RWPE2 (cell line): ENCODE data around the gene DSG3.

Experiments
- ATAC-seq: fragments of 200-7000 bp; cut with Tn5 transposase; 3 replicates; pipeline ENCODE4 v1.9.1; 2021; ENCODE audit warnings: low read depth
- DNase-seq: peaks from one replicate; pipeline ENCODE4 v3.0.0-alpha.2; 2020; ENCODE audit warnings: low spot score
- H3K27ac ChIP-seq: fragments of 450-650 bp; 2 replicates; pipeline ENCODE4 v1.5.1; 2017; ENCODE audit warnings: mild to moderate bottlenecking; ENCODE audit not compliant: poor library complexity, severe bottlenecking
- H3K27me3 ChIP-seq: fragments of 250-450 bp; sonication (Bioruptor Pico); 2 replicates; pipeline ENCODE4 v1.5.1; 2021; ENCODE audit warnings: mild to moderate bottlenecking, moderate library complexity; ENCODE audit not compliant: insufficient read depth, poor library complexity, severe bottlenecking
- H3K36me3 ChIP-seq: fragments of 250-450 bp; sonication (Bioruptor Pico); 2 replicates; pipeline ENCODE4 v1.5.1; 2020; ENCODE audit warnings: low read depth, mild to moderate bottlenecking, moderate library complexity
- H3K4me1 ChIP-seq: fragments of 250-450 bp; sonication (Bioruptor Pico); 2 replicates; pipeline ENCODE4 v1.5.1; 2021; ENCODE audit warnings: mild to moderate bottlenecking, moderate library complexity; ENCODE audit not compliant: insufficient read depth, poor library complexity, severe bottlenecking
- H3K4me3 ChIP-seq: fragments of 250-450 bp; sonication (Bioruptor Pico); 2 replicates; pipeline ENCODE4 v1.5.1; 2021; ENCODE audit warnings: mild to moderate bottlenecking, moderate library complexity; ENCODE audit not compliant: severe bottlenecking
- H3K9me3 ChIP-seq: fragments of 250-450 bp; sonication (Bioruptor Pico); 2 replicates; pipeline ENCODE4 v1.5.1; 2021; ENCODE audit warnings: mild to moderate bottlenecking, moderate library complexity; ENCODE audit not compliant: severe bottlenecking
- CTCF ChIP-seq: fragments of 450-650 bp; IDR thresholded peaks from one replicate; pipeline ENCODE4 v1.5.1; 2017; ENCODE audit warnings: mild to moderate bottlenecking, moderate library complexity; ENCODE audit not compliant: poor library complexity, severe bottlenecking

The DSG3 gene

GRCh38 chr18:31413137-31413536 is 34.4 kb upstream of the DSG3 start:
- Histone ChIP-seq H3K27me3 (no peaks in the 10 kb centered on the region), H3K9me3 (no peaks in the 10 kb centered on the region), H3K4me3 (no peak overlapping the region), H3K27ac (no peak overlapping the region), H3K36me3 (no peaks in the 10 kb centered on the region), H3K4me1 (no peaks in the 10 kb centered on the region)
- no peak for ATAC-seq
- no peak for DNase-seq
- no peak for TF ChIP-seq CTCF

GRCh38 chr18:31417850-31418249 is 29.7 kb upstream of the DSG3 start:
- no peak for ATAC-seq
- Histone ChIP-seq H3K27me3 (no peaks in the 10 kb centered on the region), H3K27ac (no peak overlapping the region), H3K9me3 (no peaks in the 10 kb centered on the region), H3K4me3 (no peak overlapping the region), H3K4me1 (no peaks in the 10 kb centered on the region), H3K36me3 (no peaks in the 10 kb centered on the region)
- no peak for DNase-seq
- no peak for TF ChIP-seq CTCF

- Histone ChIP-seq H3K4me3 (no peak overlapping the region), H3K36me3 (no peaks in the 10 kb centered on the region), H3K9me3 (no peaks in the 10 kb centered on the region), H3K4me1 (no peaks in the 10 kb centered on the region), H3K27ac (no peak overlapping the region), H3K27me3 (no peaks in the 10 kb centered on the region)
- ATAC-seq (peak; percentile 65), DNase-seq (no peak)
- no peak for TF ChIP-seq CTCF
Observed at GRCh38 chr18:31419457-31419932, 28.0 kb upstream of the DSG3 start.

- Histone ChIP-seq H3K9me3 (no peaks in the 10 kb centered on the region), H3K27ac (no peak overlapping the region), H3K4me3 (no peak overlapping the region), H3K36me3 (no peaks in the 10 kb centered on the region), H3K4me1 (no peaks in the 10 kb centered on the region), H3K27me3 (no peaks in the 10 kb centered on the region)
- ATAC-seq (peak; percentile 23; the same call in 1 of the 3 replicates), DNase-seq (no peak)
- no peak for TF ChIP-seq CTCF
Observed at GRCh38 chr18:31420032-31420431, 27.5 kb upstream of the DSG3 start.

- no peak for TF ChIP-seq CTCF
- no peaks in the 10 kb centered on the region for H3K27me3 ChIP-seq
- ATAC-seq = no peak
Observed at GRCh38 chr18:31420524-31420923, 27.0 kb upstream of the DSG3 start.

More at GRCh38 chr18:31420524-31420923, 27.0 kb upstream of the DSG3 start:
- no peak overlapping the region for H3K4me3 ChIP-seq
- no peaks in the 10 kb centered on the region for H3K36me3 ChIP-seq
- DNase-seq = no peak
- peaks cover 2% of the 10 kb centered on the region for H3K4me1 ChIP-seq
- H3K9me3 ChIP-seq = no peaks in the 10 kb centered on the region
- no peak overlapping the region for H3K27ac ChIP-seq
